Brain microvascular endothelial cell (primary cell): ENCODE measurements around the gene SERP2.

Experiments
- DNase-seq: peaks from one replicate; pipeline ENCODE4 v3.0.0-alpha.2; 2020
- H3K27ac ChIP-seq: fragments of 250-450 bp; sonication (Bioruptor Pico); 2 replicates; pipeline ENCODE4 v1.5.1; 2020; ENCODE audit warnings: mild to moderate bottlenecking, moderate library complexity
- H3K27me3 ChIP-seq: fragments of 250-450 bp; sonication (Bioruptor Pico); replicated peaks from 2 replicates; pipeline ENCODE4 v1.5.1; 2020; ENCODE audit warnings: mild to moderate bottlenecking
- H3K36me3 ChIP-seq: fragments of 250-450 bp; sonication (Bioruptor Pico); replicated peaks from 2 replicates; pipeline ENCODE4 v1.5.1; 2020; ENCODE audit warnings: mild to moderate bottlenecking
- H3K4me3 ChIP-seq: 2 replicates; pipeline ENCODE4 v1.5.1; 2011; ENCODE audit warnings: low read depth, mild to moderate bottlenecking, control low read depth, low read length, moderate library complexity
- CTCF ChIP-seq: IDR thresholded peaks from 2 replicates; pipeline ENCODE4 v1.5.1; 2011; ENCODE audit warnings: low read depth, mild to moderate bottlenecking, moderate library complexity, low read length, control low read depth, inconsistent platforms; ENCODE audit errors: missing control alignments
- in situ Hi-C: cut with HindIII; loops from 2 replicates; pipeline ENCODE4 v1.10.0; 2017; ENCODE audit warnings: low sequenced_read_pairs, low pct_ligation_motif_present

Gene SERP2

GRCh38 chr13:44416301-44416700, 42.7 kb downstream of the SERP2 start:
- no peaks in the 10 kb centered on the region for H3K27me3 ChIP-seq
- in situ Hi-C loops, result no loop called here
- no peak overlapping the region for H3K27ac ChIP-seq
- DNase-seq, result no peak
- TF ChIP-seq CTCF, result no peak
- H3K36me3 ChIP-seq, result no peaks in the 10 kb centered on the region
- no peak overlapping the region for H3K4me3 ChIP-seq

GRCh38 chr13:44416744-44417143, 43.1 kb downstream of the SERP2 start:
- TF ChIP-seq CTCF, result no peak
- in situ Hi-C loops, result no loop called here
- no peak overlapping the region for H3K4me3 ChIP-seq
- DNase-seq, result no peak
- no peaks in the 10 kb centered on the region for H3K36me3 ChIP-seq
- H3K27me3 ChIP-seq, result no peaks in the 10 kb centered on the region
- no peak overlapping the region for H3K27ac ChIP-seq

GRCh38 chr13:44417446-44417845, 43.8 kb downstream of the SERP2 start:
- Histone ChIP-seq H3K27ac (no peak overlapping the region), H3K4me3 (no peak overlapping the region), H3K27me3 (no peaks in the 10 kb centered on the region), H3K36me3 (no peaks in the 10 kb centered on the region)
- in situ Hi-C loops, result no loop called here
- no peak for TF ChIP-seq CTCF
- no peak for DNase-seq

GRCh38 chr13:44417876-44418275, 44.3 kb downstream of the SERP2 start:
- DNase-seq, result no peak
- in situ Hi-C loops, result no loop called here
- Histone ChIP-seq H3K4me3 (no peak overlapping the region), H3K27ac (no peak overlapping the region), H3K27me3 (no peaks in the 10 kb centered on the region), H3K36me3 (no peaks in the 10 kb centered on the region)
- TF ChIP-seq CTCF, result no peak

GRCh38 chr13:44420376-44421220, 47.0 kb downstream of the SERP2 start:
- in situ Hi-C loops, result no loop called here
- H3K27ac ChIP-seq, result no peak overlapping the region

More at GRCh38 chr13:44420376-44421220, 47.0 kb downstream of the SERP2 start:
- H3K36me3 ChIP-seq, result no peaks in the 10 kb centered on the region
- no peaks in the 10 kb centered on the region for H3K27me3 ChIP-seq
- H3K4me3 ChIP-seq, result no peak overlapping the region
- no peak for TF ChIP-seq CTCF
- DNase-seq, result no peak
